K562 (cell line): Measurements from ENCODE around the gene CACNG8.

Source experiments
- EZH2 ChIP-seq: IDR thresholded peaks from 2 replicates; pipeline ENCODE4 v1.6.1; 2012; ENCODE audit warnings: low read depth, mild to moderate bottlenecking, inconsistent platforms, low read length, borderline replicate concordance
- MCM3 ChIP-seq: fragments of 450-650 bp; IDR thresholded peaks from 2 replicates; pipeline ENCODE4 v1.6.1; 2016
- SMAD3 ChIP-seq: fragments of 450-650 bp; formaldehyde crosslinking; conservative IDR thresholded peaks from 2 replicates; pipeline ENCODE4 v1.4.0; 2020; ENCODE audit warnings: mild to moderate bottlenecking
- TF ChIP-seq, protein P1 (sequence below): fragments of 450-650 bp; conservative IDR thresholded peaks from 2 replicates; pipeline ENCODE4 v1.6.1; 2016; ENCODE audit warnings: missing genetic modification characterization, low read depth, mild to moderate bottlenecking, missing compliant biosample characterization, moderate library complexity

DNA sequence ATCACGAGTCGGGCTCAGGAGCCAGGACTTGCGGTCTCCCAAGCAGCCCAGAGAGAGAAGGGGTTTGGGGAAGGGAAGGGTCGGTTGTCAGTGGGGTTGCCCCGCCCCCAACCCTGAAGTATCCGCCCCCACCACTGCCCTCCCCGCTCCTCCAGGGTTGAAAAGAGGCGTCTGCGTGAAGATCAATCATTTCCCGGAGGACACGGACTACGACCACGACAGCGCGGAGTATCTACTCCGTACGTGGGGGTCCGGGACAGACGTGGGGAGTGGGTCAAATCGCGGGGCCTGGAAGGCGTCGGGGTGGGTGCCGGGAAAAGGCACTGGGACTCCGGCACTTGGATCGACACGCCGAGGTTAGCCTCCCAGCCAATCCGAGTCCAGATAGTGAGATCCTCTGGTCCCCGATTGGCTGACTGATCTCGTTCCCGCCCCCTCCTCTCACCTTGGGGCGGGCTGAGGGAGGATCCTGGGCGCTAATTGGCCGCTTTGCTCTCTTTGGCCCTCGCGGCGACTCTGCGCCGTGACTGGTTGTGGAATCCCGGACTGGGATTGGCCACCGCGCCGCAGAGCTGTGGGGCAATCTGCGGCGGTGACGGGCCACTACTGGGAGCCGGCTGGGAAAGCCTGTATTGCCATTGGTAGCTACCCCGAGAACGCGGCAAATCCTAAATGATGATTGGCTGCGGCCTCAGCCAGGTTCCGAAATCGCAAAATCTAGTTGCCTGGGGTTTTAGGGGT lies 15.4 kb downstream of the CACNG8 start:
- TF ChIP-seq, protein P1, sequence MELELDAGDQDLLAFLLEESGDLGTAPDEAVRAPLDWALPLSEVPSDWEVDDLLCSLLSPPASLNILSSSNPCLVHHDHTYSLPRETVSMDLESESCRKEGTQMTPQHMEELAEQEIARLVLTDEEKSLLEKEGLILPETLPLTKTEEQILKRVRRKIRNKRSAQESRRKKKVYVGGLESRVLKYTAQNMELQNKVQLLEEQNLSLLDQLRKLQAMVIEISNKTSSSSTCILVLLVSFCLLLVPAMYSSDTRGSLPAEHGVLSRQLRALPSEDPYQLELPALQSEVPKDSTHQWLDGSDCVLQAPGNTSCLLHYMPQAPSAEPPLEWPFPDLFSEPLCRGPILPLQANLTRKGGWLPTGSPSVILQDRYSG: no peak
- TF ChIP-seq SMAD3: no peak
- no peak for TF ChIP-seq EZH2
- no peak for TF ChIP-seq MCM3
